ENCODE measurements around the gene SIM2.

DNA sequence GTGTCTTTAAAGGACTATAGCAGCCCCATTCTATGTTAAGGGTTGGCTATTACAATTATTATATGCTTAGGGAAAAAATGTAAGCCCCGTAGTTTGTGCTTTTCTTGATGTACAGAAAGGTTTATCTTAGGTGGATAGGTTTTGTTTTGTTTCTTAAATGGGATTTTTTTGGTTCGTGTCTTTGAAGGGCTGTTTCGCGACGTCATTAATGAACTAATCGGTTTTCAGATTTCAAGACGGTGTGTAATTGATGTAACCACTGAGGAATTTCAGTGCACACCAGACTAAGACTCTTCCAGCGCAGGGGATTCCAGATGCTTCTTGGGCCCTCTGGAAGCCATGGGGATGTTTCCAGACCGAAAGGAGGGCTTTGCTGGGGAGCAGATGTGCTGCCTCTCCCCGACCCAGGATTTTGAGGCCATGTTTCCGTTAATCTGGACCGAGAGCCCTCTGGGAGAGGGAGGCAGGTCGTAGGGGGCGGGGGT is 4.8 kb upstream of the SIM2 start:
- no peak for TF ChIP-seq CTCF (IDR thresholded peaks at IDR 0.05)
- no peak for TF ChIP-seq POLR2A (IDR thresholded peaks at IDR 0.05)
